ENCODE data around the gene NKD1. TPM values are rescaled to one million over a fixed set of nuclear protein-coding genes. Genes with fewer than 3 reads are reported as not detected.

The NKD1 gene
- total RNA-seq, 1 experiment from 2014 or later: 0.44 TPM

GRCh38 chr16:50571786-50572185 is 23.6 kb downstream of the NKD1 start:
- H3K27me3 ChIP-seq (ENCODE audit: insufficient read depth, low read depth): no peaks in the 10 kb centered on the region
- intact Hi-C loops (cut with micrococcal nuclease; ENCODE audit: unreplicated experiment): no loop called here
- H3K4me2 ChIP-seq: no peak overlapping the region
- H3K9me2 ChIP-seq (ENCODE audit: insufficient read depth): no peaks in the 10 kb centered on the region
- no peaks in the 10 kb centered on the region for H3K9me3 ChIP-seq (ENCODE audit: insufficient read depth, low read depth)
- DNase-seq: no peak
- TF ChIP-seq EZH2 (IDR thresholded peaks at IDR 0.05; ENCODE audit: low read depth) (no peak), CTCF (conservative IDR thresholded peaks at IDR 0.05) (no peak)
- H3K36me3 ChIP-seq (ENCODE audit: low read depth): no peaks in the 10 kb centered on the region
- H3K4me1 ChIP-seq (replicated peaks; ENCODE audit: insufficient read depth): no peaks in the 10 kb centered on the region
- H3K4me3 ChIP-seq: no peak overlapping the region
- H3K79me2 ChIP-seq (ENCODE audit: low read depth): no peaks in the 10 kb centered on the region
- no peak overlapping the region for H2AFZ ChIP-seq
- H4K20me1 ChIP-seq (ENCODE audit: insufficient read depth): no peaks in the 10 kb centered on the region
- H3K27ac ChIP-seq: no peak overlapping the region
- BruUV-seq (replicated peaks): no TSS peak
- no peaks in the 10 kb centered on the region for H3F3A ChIP-seq (ENCODE audit: insufficient read depth, low read depth)
- ChIA-PET CTCF (no interaction called here), POLR2A (ENCODE audit: unreplicated experiment) (no interaction called here)

- intact Hi-C loops (cut with micrococcal nuclease; ENCODE audit: unreplicated experiment): no loop called here
- no peak overlapping the region for H3K4me3 ChIP-seq
- no peaks in the 10 kb centered on the region for H3K79me2 ChIP-seq (ENCODE audit: low read depth)
- POLR2A ChIA-PET (ENCODE audit: unreplicated experiment): no interaction called here
- no peak overlapping the region for H3K27ac ChIP-seq
- H3F3A ChIP-seq (ENCODE audit: insufficient read depth, low read depth): no peaks in the 10 kb centered on the region
- no peak for TF ChIP-seq CTCF (conservative IDR thresholded peaks at IDR 0.05)
- H3K27me3 ChIP-seq (ENCODE audit: insufficient read depth, low read depth): no peaks in the 10 kb centered on the region
- H2AFZ ChIP-seq: no peak overlapping the region
- H3K36me3 ChIP-seq (ENCODE audit: low read depth): no peaks in the 10 kb centered on the region
- CTCF ChIA-PET: no interaction called here
- no peaks in the 10 kb centered on the region for H3K9me3 ChIP-seq (ENCODE audit: insufficient read depth, low read depth)
- BruUV-seq (replicated peaks): no TSS peak
- no peak overlapping the region for H3K4me2 ChIP-seq
- H4K20me1 ChIP-seq (ENCODE audit: insufficient read depth): no peaks in the 10 kb centered on the region
- H3K4me1 ChIP-seq (replicated peaks; ENCODE audit: insufficient read depth): no peaks in the 10 kb centered on the region
- no peak for DNase-seq
- H3K9me2 ChIP-seq (ENCODE audit: insufficient read depth): no peaks in the 10 kb centered on the region
Measured at GRCh38 chr16:50572700-50573099, 24.5 kb downstream of the NKD1 start.

GRCh38 chr16:50573279-50573678 is 25.1 kb downstream of the NKD1 start:
- POLR2A ChIA-PET (ENCODE audit: unreplicated experiment): no interaction called here
- H3K27ac ChIP-seq: no peak overlapping the region
- TF ChIP-seq EZH2 (IDR thresholded peaks at IDR 0.05; ENCODE audit: low read depth) (no peak), CTCF (conservative IDR thresholded peaks at IDR 0.05) (no peak)
- no peaks in the 10 kb centered on the region for H3K79me2 ChIP-seq (ENCODE audit: low read depth)
- intact Hi-C loops (cut with micrococcal nuclease; ENCODE audit: unreplicated experiment): no loop called here
- no peak overlapping the region for H2AFZ ChIP-seq
- H3F3A ChIP-seq (ENCODE audit: insufficient read depth, low read depth): no peaks in the 10 kb centered on the region
- CTCF ChIA-PET: no interaction called here
- BruUV-seq (replicated peaks): no TSS peak
- H3K4me1 ChIP-seq (replicated peaks; ENCODE audit: insufficient read depth): no peaks in the 10 kb centered on the region
- no peaks in the 10 kb centered on the region for H4K20me1 ChIP-seq (ENCODE audit: insufficient read depth)
- no peaks in the 10 kb centered on the region for H3K27me3 ChIP-seq (ENCODE audit: insufficient read depth, low read depth)
- no peak for DNase-seq
- no peak overlapping the region for H3K4me2 ChIP-seq
- H3K9me3 ChIP-seq (ENCODE audit: insufficient read depth, low read depth): no peaks in the 10 kb centered on the region
- H3K4me3 ChIP-seq: no peak overlapping the region
- H3K9me2 ChIP-seq (ENCODE audit: insufficient read depth): no peaks in the 10 kb centered on the region
- no peaks in the 10 kb centered on the region for H3K36me3 ChIP-seq (ENCODE audit: low read depth)
